ENCODE measurements around the gene SPON1.

DNA sequence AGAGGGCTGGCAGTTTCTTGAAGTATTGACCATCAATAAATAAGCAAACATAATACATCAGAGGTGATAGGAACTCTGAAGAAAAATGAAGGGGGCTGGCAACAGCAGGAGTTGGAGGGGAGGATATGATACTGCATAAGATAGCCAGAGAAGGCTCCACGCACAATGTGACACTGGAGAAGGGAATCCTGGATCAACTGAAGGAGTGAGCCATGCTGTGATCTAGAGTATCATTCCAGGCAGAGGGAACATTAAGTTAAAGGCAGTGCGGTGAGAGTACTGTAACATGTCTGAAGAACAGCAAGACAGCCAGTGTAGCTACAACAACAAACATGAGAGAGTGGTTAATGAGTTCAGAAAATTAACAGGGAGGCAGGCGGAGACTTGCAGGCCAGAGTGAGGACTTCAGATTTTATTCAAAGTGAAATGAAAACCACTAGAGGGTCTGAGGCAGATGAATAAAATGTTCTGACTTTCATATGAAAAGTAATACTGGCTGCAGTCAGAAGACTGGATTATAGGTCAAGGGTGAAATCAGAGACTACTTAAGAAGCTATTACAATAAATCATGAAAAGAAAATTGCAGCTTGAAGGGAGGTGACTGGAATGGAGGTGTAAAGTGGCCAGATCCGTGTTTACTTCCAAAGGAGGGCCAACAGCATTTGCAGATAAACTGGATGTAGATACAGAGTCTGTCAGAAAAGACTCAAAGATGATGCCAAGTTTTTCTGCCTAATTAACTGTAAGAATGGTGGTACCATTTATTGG is 347.1 kb downstream of the SPON1 start:
- no peak for TF ChIP-seq CTCF (IDR thresholded peaks at IDR 0.05; ENCODE audit: insufficient read depth, low read length, poor library complexity, severe bottlenecking)
- no peak for TF ChIP-seq EZH2phosphoT487 (conservative IDR thresholded peaks at IDR 0.05; ENCODE audit: low read length)
